ENCODE data around the gene GNG3. TPM values are rescaled to one million over a fixed set of nuclear protein-coding genes. Genes with fewer than 3 reads are reported as not detected.
"Not testable (repeated sequence)": the region's sequence is repeated elsewhere in the genome, so short reads cannot be mapped to it uniquely, and the experiment has no call there.

GNG3 gene
- total RNA-seq, 1 donor from 2014 or later: not detected

- H3K27me3 ChIP-seq (ENCODE audit: control insufficient read depth in 3 of 3, insufficient read depth in 3 of 3, low read length in 3 of 3): peaks cover 0 to 1% (median 0%) of the 10 kb centered on the region in 3 donors
- no peak overlapping the region for H3K27ac ChIP-seq (ENCODE audit: low read depth, low read length)
- H3K4me3 ChIP-seq (ENCODE audit: low read length in 3 of 3): no peak overlapping the region
- peaks cover 9 to 23% (median 18%) of the 10 kb centered on the region in 3 donors for H3K4me1 ChIP-seq (ENCODE audit: control insufficient read depth in 3 of 3, insufficient read depth in 3 of 3, low read length in 3 of 3)
- no peaks in the 10 kb centered on the region for H3K9me3 ChIP-seq (ENCODE audit: control insufficient read depth in 3 of 3, low read length in 3 of 3)
- peaks cover 6 to 7% (median 6%) of the 10 kb centered on the region in 3 donors for H3K36me3 ChIP-seq (ENCODE audit: control insufficient read depth in 3 of 3, insufficient read depth in 3 of 3, low read length in 3 of 3)
- H3K9ac ChIP-seq (ENCODE audit: low read depth in 1 of 3, low read length in 3 of 3): no peak overlapping the region
These were observed 25.0 kb upstream of the GNG3 start for GRCh38 chr11:62682518-62682917.

- Histone ChIP-seq H3K9me3 (ENCODE audit: control insufficient read depth in 3 of 3, low read length in 3 of 3) (no peaks in the 10 kb centered on the region), H3K4me3 (ENCODE audit: low read length in 3 of 3) (peak overlapping the region; percentile 11 to 66 (median 35)), H3K36me3 (ENCODE audit: control insufficient read depth in 3 of 3, insufficient read depth in 3 of 3, low read length in 3 of 3) (peaks cover 21 to 22% (median 21%) of the 10 kb centered on the region in 3 donors), H3K4me1 (ENCODE audit: control insufficient read depth in 3 of 3, insufficient read depth in 3 of 3, low read length in 3 of 3) (peaks cover 14 to 24% (median 21%) of the 10 kb centered on the region in 3 donors), H3K27ac (ENCODE audit: low read depth, low read length) (no peak overlapping the region), H3K27me3 (ENCODE audit: control insufficient read depth in 3 of 3, insufficient read depth in 3 of 3, low read length in 3 of 3) (peaks cover 0 to 13% (median 8%) of the 10 kb centered on the region in 3 donors), H3K9ac (ENCODE audit: low read depth in 1 of 3, low read length in 3 of 3) (peak overlapping the region in 1 of 3 donors; percentile 46)
These were observed 19.7 kb upstream of the GNG3 start for GRCh38 chr11:62687508-62688396.

GRCh38 chr11:62688491-62688890 is 19.0 kb upstream of the GNG3 start:
- Histone ChIP-seq H3K9me3 (ENCODE audit: control insufficient read depth in 3 of 3, low read length in 3 of 3) (no peaks in the 10 kb centered on the region), H3K9ac (ENCODE audit: low read depth in 1 of 3, low read length in 3 of 3) (peak overlapping the region in 1 of 3 donors; percentile 46), H3K4me1 (ENCODE audit: control insufficient read depth in 3 of 3, insufficient read depth in 3 of 3, low read length in 3 of 3) (peaks cover 14 to 24% (median 21%) of the 10 kb centered on the region in 3 donors), H3K36me3 (ENCODE audit: control insufficient read depth in 3 of 3, insufficient read depth in 3 of 3, low read length in 3 of 3) (peaks cover 24 to 27% (median 26%) of the 10 kb centered on the region in 3 donors), H3K4me3 (ENCODE audit: low read length in 3 of 3) (peak overlapping the region; percentile 11 to 66 (median 35)), H3K27ac (ENCODE audit: low read depth, low read length) (no peak overlapping the region), H3K27me3 (ENCODE audit: control insufficient read depth in 3 of 3, insufficient read depth in 3 of 3, low read length in 3 of 3) (peaks cover 0 to 13% (median 8%) of the 10 kb centered on the region in 3 donors)

- Histone ChIP-seq H3K27me3 (ENCODE audit: control insufficient read depth in 3 of 3, insufficient read depth in 3 of 3, low read length in 3 of 3) (peaks cover 0 to 13% (median 8%) of the 10 kb centered on the region in 3 donors), H3K4me3 (ENCODE audit: low read length in 3 of 3) (peak within 1 kb of the TSS; percentile 50 to 66 (median 64)), H3K9ac (ENCODE audit: low read depth in 1 of 3, low read length in 3 of 3) (peak within 1 kb of the TSS; percentile 32 to 73 (median 54)), H3K4me1 (ENCODE audit: control insufficient read depth in 3 of 3, insufficient read depth in 3 of 3, low read length in 3 of 3) (peaks cover 17 to 29% (median 24%) of the 10 kb centered on the region in 3 donors), H3K9me3 (ENCODE audit: control insufficient read depth in 3 of 3, low read length in 3 of 3) (no peaks in the 10 kb centered on the region), H3K36me3 (ENCODE audit: control insufficient read depth in 3 of 3, insufficient read depth in 3 of 3, low read length in 3 of 3) (peaks cover 24 to 28% (median 26%) of the 10 kb centered on the region in 3 donors), H3K27ac (ENCODE audit: low read depth, low read length) (peak within 1 kb of the TSS; percentile 54)
These were observed 17.9 kb upstream of the GNG3 start, which contains the start of gene LRRN4CL for GRCh38 chr11:62689421-62690183. Gene LRRN4CL (minus strand): TSS chr11:62689530. CDS start chr11:62688508, 1,022 bp downstream.

GRCh38 chr11:62693624-62694023 is 13.9 kb upstream of the GNG3 start:
- H3K27me3 ChIP-seq (ENCODE audit: control insufficient read depth in 3 of 3, insufficient read depth in 3 of 3, low read length in 3 of 3); H3K9ac ChIP-seq (ENCODE audit: low read depth in 1 of 3, low read length in 3 of 3); H3K27ac ChIP-seq (ENCODE audit: low read depth, low read length); H3K9me3 ChIP-seq (ENCODE audit: control insufficient read depth in 3 of 3, low read length in 3 of 3); H3K4me3 ChIP-seq (ENCODE audit: low read length in 3 of 3): not testable (repeated sequence)
- Histone ChIP-seq H3K4me1 (ENCODE audit: control insufficient read depth in 3 of 3, insufficient read depth in 3 of 3, low read length in 3 of 3) (peaks cover 21 to 30% (median 29%) of the 10 kb centered on the region in 3 donors), H3K36me3 (ENCODE audit: control insufficient read depth in 3 of 3, insufficient read depth in 3 of 3, low read length in 3 of 3) (peaks cover 24 to 28% (median 26%) of the 10 kb centered on the region in 3 donors)

- H3K36me3 ChIP-seq (ENCODE audit: control insufficient read depth in 3 of 3, insufficient read depth in 3 of 3, low read length in 3 of 3): peaks cover 24 to 28% (median 26%) of the 10 kb centered on the region in 3 donors
- peaks cover 16 to 24% (median 22%) of the 10 kb centered on the region in 3 donors for H3K4me1 ChIP-seq (ENCODE audit: control insufficient read depth in 3 of 3, insufficient read depth in 3 of 3, low read length in 3 of 3)
- no peaks in the 10 kb centered on the region for H3K27me3 ChIP-seq (ENCODE audit: control insufficient read depth in 3 of 3, insufficient read depth in 3 of 3, low read length in 3 of 3)
- peak overlapping the region; percentile 52 for H3K27ac ChIP-seq (ENCODE audit: low read depth, low read length)
- peak overlapping the region in 2 of 3 donors; percentile 10 to 62 for H3K9ac ChIP-seq (ENCODE audit: low read depth in 1 of 3, low read length in 3 of 3)
- peak overlapping the region in 1 of 3 donors; percentile 27 for H3K4me3 ChIP-seq (ENCODE audit: low read length in 3 of 3)
- no peaks in the 10 kb centered on the region for H3K9me3 ChIP-seq (ENCODE audit: control insufficient read depth in 3 of 3, low read length in 3 of 3)
These were observed 12.9 kb upstream of the GNG3 start for GRCh38 chr11:62694455-62695167.

- H3K27ac ChIP-seq (ENCODE audit: low read depth, low read length): no peak overlapping the region
- H3K9ac ChIP-seq (ENCODE audit: low read depth in 1 of 3, low read length in 3 of 3): no peak overlapping the region
- H3K36me3 ChIP-seq (ENCODE audit: control insufficient read depth in 3 of 3, insufficient read depth in 3 of 3, low read length in 3 of 3): peaks cover 8 to 18% (median 16%) of the 10 kb centered on the region in 3 donors
- H3K27me3 ChIP-seq (ENCODE audit: control insufficient read depth in 3 of 3, insufficient read depth in 3 of 3, low read length in 3 of 3): no peaks in the 10 kb centered on the region
- peaks cover 19 to 23% (median 19%) of the 10 kb centered on the region in 3 donors for H3K4me1 ChIP-seq (ENCODE audit: control insufficient read depth in 3 of 3, insufficient read depth in 3 of 3, low read length in 3 of 3)
- no peaks in the 10 kb centered on the region for H3K9me3 ChIP-seq (ENCODE audit: control insufficient read depth in 3 of 3, low read length in 3 of 3)
- no peak overlapping the region for H3K4me3 ChIP-seq (ENCODE audit: low read length in 3 of 3)
These were observed 5.2 kb upstream of the GNG3 start for GRCh38 chr11:62702246-62702645.

- H3K9ac ChIP-seq (ENCODE audit: low read depth in 1 of 3, low read length in 3 of 3); H3K4me3 ChIP-seq (ENCODE audit: low read length in 3 of 3); H3K27ac ChIP-seq (ENCODE audit: low read depth, low read length); H3K27me3 ChIP-seq (ENCODE audit: control insufficient read depth in 3 of 3, insufficient read depth in 3 of 3, low read length in 3 of 3); H3K9me3 ChIP-seq (ENCODE audit: control insufficient read depth in 3 of 3, low read length in 3 of 3): not testable (repeated sequence)
- Histone ChIP-seq H3K4me1 (ENCODE audit: control insufficient read depth in 3 of 3, insufficient read depth in 3 of 3, low read length in 3 of 3) (peaks cover 28 to 36% (median 35%) of the 10 kb centered on the region in 3 donors), H3K36me3 (ENCODE audit: control insufficient read depth in 3 of 3, insufficient read depth in 3 of 3, low read length in 3 of 3) (peaks cover 8 to 18% (median 16%) of the 10 kb centered on the region in 3 donors)
These were observed 3.6 kb upstream of the GNG3 start for GRCh38 chr11:62703921-62704320.

GRCh38 chr11:62705413-62705812 is 2.1 kb upstream of the GNG3 start:
- peak overlapping the region; percentile 81 for H3K27ac ChIP-seq (ENCODE audit: low read depth, low read length)
- peak overlapping the region; percentile 69 to 92 (median 82) for H3K4me3 ChIP-seq (ENCODE audit: low read length in 3 of 3)
- peaks cover 12 to 18% (median 16%) of the 10 kb centered on the region in 3 donors for H3K36me3 ChIP-seq (ENCODE audit: control insufficient read depth in 3 of 3, insufficient read depth in 3 of 3, low read length in 3 of 3)
- H3K9me3 ChIP-seq (ENCODE audit: control insufficient read depth in 3 of 3, low read length in 3 of 3): no peaks in the 10 kb centered on the region
- H3K9ac ChIP-seq (ENCODE audit: low read depth in 1 of 3, low read length in 3 of 3): peak overlapping the region; percentile 63 to 83 (median 67)
- no peaks in the 10 kb centered on the region for H3K27me3 ChIP-seq (ENCODE audit: control insufficient read depth in 3 of 3, insufficient read depth in 3 of 3, low read length in 3 of 3)
- H3K4me1 ChIP-seq (ENCODE audit: control insufficient read depth in 3 of 3, insufficient read depth in 3 of 3, low read length in 3 of 3): peaks cover 37 to 45% (median 44%) of the 10 kb centered on the region in 3 donors
